Tibial artery (tissue), 4 donors: ENCODE results near the gene GALNT17.
A peak's percentile ranks its signal among the peaks of the same experiment; 100 is the strongest.

ENCODE experiments used
- DNase-seq, 2 donors: peaks; one replicate each; pipeline ENCODE4 v3.0.0-alpha.2; 2019
- H3K27ac ChIP-seq, 2 donors: fragments of 200-600 bp; sonication (generic) in 1 of 2; 1 replicate in 1 of 2; 2 replicates in 1 of 2; pipeline ENCODE4 v1.5.1; 2018 to 2019; ENCODE audit warnings: mild to moderate bottlenecking in 1 of 2
- H3K27me3 ChIP-seq, 2 donors: fragments of 200-600 bp; sonication (generic) in 1 of 2; one replicate each; pipeline versions ENCODE4 v1.5.1 to v1.6.0; 2016 to 2019
- H3K36me3 ChIP-seq, 3 donors: fragments of 200-600 bp; sonication (generic) in 2 of 3; one replicate each; pipeline ENCODE4 v1.5.1; 2016 to 2019; ENCODE audit warnings: mild to moderate bottlenecking in 2 of 3
- H3K4me1 ChIP-seq, 4 donors: fragments of 200-600 bp; sonication (generic) in 2 of 4; 1 replicate in 3 of 4; 2 replicates in 1 of 4; pipeline ENCODE4 v1.5.1; 2016 to 2019
- H3K4me3 ChIP-seq, 2 donors: fragments of 200-600 bp; sonication (generic) in 1 of 2; 1 replicate in 1 of 2; 2 replicates in 1 of 2; pipeline ENCODE4 v1.5.1; 2018 to 2019; ENCODE audit warnings: mild to moderate bottlenecking in 2 of 2
- H3K9me3 ChIP-seq, 3 donors: fragments of 200-600 bp; sonication (generic) in 1 of 3; one replicate each; pipeline ENCODE4 v1.5.1; 2016 to 2019
- intact Hi-C: fragments of 100-400 bp; cut with DNase I; formaldehyde crosslinking; loops from one replicate; pipeline ENCODE4 v1.15.0; 2023; ENCODE audit warnings: low total_unique reads
- TF ChIP-seq, protein P1 (sequence below), 2 experiments: fragments of 200-600 bp in 1 of 2; fragments of 450-650 bp in 1 of 2; IDR thresholded peaks; one replicate each; pipeline ENCODE4 v1.5.1; 2017 to 2019; ENCODE audit warnings: antibody characterized with exemption in 2 of 2, mild to moderate bottlenecking in 1 of 2, moderate library complexity in 1 of 2

GALNT17 gene

GRCh38 chr7:71403202-71403946 lies 271.4 kb downstream of the GALNT17 start:
- Histone ChIP-seq H3K9me3 (no peaks in the 10 kb centered on the region), H3K36me3 (no peaks in the 10 kb centered on the region), H3K4me3 (peak overlapping the region; percentile 30 to 32), H3K4me1 (peaks cover 0 to 23% (median 11%) of the 10 kb centered on the region in 4 donors), H3K27me3 (no peaks in the 10 kb centered on the region), H3K27ac (peak overlapping the region; percentile 48 to 62)
- TF ChIP-seq, protein P1, sequence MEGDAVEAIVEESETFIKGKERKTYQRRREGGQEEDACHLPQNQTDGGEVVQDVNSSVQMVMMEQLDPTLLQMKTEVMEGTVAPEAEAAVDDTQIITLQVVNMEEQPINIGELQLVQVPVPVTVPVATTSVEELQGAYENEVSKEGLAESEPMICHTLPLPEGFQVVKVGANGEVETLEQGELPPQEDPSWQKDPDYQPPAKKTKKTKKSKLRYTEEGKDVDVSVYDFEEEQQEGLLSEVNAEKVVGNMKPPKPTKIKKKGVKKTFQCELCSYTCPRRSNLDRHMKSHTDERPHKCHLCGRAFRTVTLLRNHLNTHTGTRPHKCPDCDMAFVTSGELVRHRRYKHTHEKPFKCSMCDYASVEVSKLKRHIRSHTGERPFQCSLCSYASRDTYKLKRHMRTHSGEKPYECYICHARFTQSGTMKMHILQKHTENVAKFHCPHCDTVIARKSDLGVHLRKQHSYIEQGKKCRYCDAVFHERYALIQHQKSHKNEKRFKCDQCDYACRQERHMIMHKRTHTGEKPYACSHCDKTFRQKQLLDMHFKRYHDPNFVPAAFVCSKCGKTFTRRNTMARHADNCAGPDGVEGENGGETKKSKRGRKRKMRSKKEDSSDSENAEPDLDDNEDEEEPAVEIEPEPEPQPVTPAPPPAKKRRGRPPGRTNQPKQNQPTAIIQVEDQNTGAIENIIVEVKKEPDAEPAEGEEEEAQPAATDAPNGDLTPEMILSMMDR (IDR thresholded peaks at IDR 0.05) = no peak
- DNase-seq = peak in 1 of 2 donors; percentile 29
- intact Hi-C loops = no loop called here

DNA sequence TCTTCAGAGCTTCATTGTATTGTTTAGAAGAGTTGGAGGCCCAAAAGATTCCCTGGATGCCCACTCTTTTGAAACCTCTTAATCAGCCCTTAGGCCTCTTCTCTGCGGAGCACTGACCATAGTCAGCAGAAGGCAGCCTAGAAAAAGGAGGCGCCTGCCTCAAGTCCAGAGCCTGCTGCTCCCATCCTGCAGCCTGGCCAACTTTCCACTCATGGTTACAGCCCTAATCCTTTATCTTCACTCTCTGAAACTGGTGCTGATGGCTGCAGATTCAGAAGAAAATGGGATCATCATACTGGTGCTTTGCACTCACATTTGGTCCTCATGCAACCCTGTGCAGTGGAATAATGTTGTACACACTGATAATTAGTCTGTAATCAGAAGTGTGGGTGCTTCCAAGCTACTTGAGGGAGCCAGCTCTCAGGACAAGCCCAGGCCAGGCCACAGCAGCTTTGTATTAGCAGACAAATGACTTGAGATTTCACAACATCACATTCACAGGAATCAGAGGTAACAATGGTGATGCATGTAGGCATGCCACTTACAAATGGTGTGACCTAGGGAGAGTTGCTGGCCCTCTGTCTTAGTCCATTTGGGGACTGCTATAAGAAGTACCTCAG lies 272.9 kb downstream of the GALNT17 start:
- Histone ChIP-seq H3K36me3 (no peaks in the 10 kb centered on the region), H3K9me3 (peaks cover 0 to 3% (median 0%) of the 10 kb centered on the region in 3 donors), H3K27ac (no peak overlapping the region), H3K4me3 (no peak overlapping the region), H3K27me3 (no peaks in the 10 kb centered on the region), H3K4me1 (peaks cover 0 to 23% (median 11%) of the 10 kb centered on the region in 4 donors)
- TF ChIP-seq, protein P1 (IDR thresholded peaks at IDR 0.05) = no peak
- intact Hi-C loops = no loop called here
- no peak for DNase-seq

DNA sequence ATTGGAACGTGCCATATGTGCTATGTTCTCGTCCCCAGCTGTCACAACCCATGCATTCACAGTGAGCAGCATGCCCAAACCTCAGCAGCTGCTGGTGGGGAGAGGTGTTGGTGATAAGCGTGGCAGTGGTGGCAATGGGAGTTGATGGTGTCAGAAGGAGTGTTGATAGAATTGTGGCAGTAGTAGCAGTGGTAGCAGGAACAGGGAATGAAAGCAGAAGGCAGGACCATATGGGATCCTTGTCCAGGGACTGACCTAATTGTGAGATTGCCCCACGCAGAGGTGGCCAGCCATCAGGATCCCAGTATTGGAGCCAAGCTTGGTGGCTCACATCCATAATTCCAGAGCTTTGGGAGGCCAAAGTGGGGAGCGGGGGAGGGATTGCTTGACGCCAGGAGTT lies 276.3 kb downstream of the GALNT17 start:
- Histone ChIP-seq H3K9me3 (peaks cover 0 to 3% (median 0%) of the 10 kb centered on the region in 3 donors), H3K4me3 (no peak overlapping the region), H3K27me3 (no peaks in the 10 kb centered on the region), H3K4me1 (peaks cover 0 to 16% (median 9%) of the 10 kb centered on the region in 4 donors), H3K36me3 (no peaks in the 10 kb centered on the region), H3K27ac (no peak overlapping the region)
- DNase-seq = no peak
- TF ChIP-seq, protein P1 (IDR thresholded peaks at IDR 0.05) = no peak
- intact Hi-C loops = no loop called here

- intact Hi-C loops = no loop called here
- Histone ChIP-seq H3K27ac (no peak overlapping the region), H3K4me3 (no peak overlapping the region), H3K27me3 (no peaks in the 10 kb centered on the region), H3K9me3 (peaks cover 0 to 3% (median 0%) of the 10 kb centered on the region in 3 donors), H3K4me1 (peaks cover 0 to 2% (median 0%) of the 10 kb centered on the region in 4 donors), H3K36me3 (no peaks in the 10 kb centered on the region)
- TF ChIP-seq, protein P1 (IDR thresholded peaks at IDR 0.05) = no peak
- DNase-seq = peak in 1 of 2 donors; percentile 5
Observed at GRCh38 chr7:71409550-71410157, 277.7 kb downstream of the GALNT17 start.

DNA sequence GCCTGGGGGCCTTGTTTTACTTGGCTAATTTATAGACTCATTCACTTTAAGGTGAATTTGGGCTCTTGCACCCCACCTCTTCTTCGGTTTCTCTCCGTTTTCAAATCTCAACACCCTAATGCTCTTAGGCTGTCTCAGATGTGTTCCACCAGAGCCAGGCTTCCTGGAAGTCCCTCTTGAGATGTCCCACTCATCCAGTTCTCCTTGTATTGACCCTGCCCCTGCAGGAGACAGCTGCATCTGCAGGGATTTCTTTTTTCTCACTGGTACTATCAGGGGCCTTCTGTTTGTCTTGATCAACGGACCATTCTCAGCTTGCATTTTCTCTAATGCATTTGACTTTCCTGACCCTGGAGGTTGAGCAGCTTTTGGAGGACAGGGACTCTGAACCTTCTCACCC lies 279.5 kb downstream of the GALNT17 start:
- Histone ChIP-seq H3K36me3 (peaks cover 0 to 7% (median 0%) of the 10 kb centered on the region in 3 donors), H3K27ac (no peak overlapping the region), H3K9me3 (peaks cover 0 to 3% (median 0%) of the 10 kb centered on the region in 3 donors), H3K27me3 (no peaks in the 10 kb centered on the region), H3K4me3 (no peak overlapping the region), H3K4me1 (no peaks in the 10 kb centered on the region)
- intact Hi-C loops = no loop called here
- TF ChIP-seq, protein P1 (IDR thresholded peaks at IDR 0.05) = no peak
- DNase-seq = no peak
